ENCODE results near the gene BLACAT1. TPM values are rescaled to one million over a fixed set of nuclear protein-coding genes. Genes with fewer than 3 reads are reported as not detected.

BLACAT1 gene
- total and polyA plus RNA-seq, 2 of the 8 experiments (the other 6 are each of a cell fraction or from before 2014, with no cell fraction given): 3.5 to 10.5 TPM

DNA sequence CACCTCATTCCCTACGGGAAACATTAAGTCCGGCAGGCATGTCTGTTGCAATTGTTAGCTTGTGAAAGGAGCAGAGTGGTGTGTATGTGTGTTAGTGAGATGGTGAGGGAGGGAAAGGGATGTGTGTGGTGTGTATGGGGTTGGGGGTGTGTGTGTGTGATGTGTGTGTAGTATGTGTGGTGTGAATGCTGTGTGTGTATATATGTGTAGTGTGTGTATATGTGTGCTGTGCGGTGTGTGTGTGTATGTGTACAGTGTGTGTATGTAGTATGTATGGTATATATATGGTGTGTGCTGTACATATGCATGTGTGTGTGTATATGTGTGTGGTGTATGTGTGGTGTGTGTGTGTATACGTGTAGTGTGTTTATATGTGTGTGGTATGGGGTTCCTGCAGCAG is 20.8 kb upstream of the BLACAT1 start:
- Histone ChIP-seq H2BK15ac (ENCODE audit: low read length) (peak overlapping the region; percentile 65), H3K23me2 (ENCODE audit: low read depth, low read length) (peaks cover 4% of the 10 kb centered on the region), H3K14ac (ENCODE audit: insufficient read length) (no peak overlapping the region), H3K9ac (replicated peaks in 1 of 4; ENCODE audit: extremely low read depth in 1 of 4, low read depth in 3 of 4, low read length in 3 of 4) (no peak overlapping the region), H3K79me1 (ENCODE audit: low read depth, low read length) (no peaks in the 10 kb centered on the region), H3K36me3 (ENCODE audit: control insufficient read depth in 2 of 4, insufficient read depth in 4 of 4, low read length in 3 of 4) (no peaks in the 10 kb centered on the region), H3K18ac (ENCODE audit: extremely low read depth, low read length) (no peak overlapping the region), H3K23ac (ENCODE audit: insufficient read length) (no peak overlapping the region), H2BK5ac (ENCODE audit: low read depth, low read length) (peak overlapping the region; percentile 61), H2BK12ac (ENCODE audit: low read depth, low read length) (peak overlapping the region; percentile 94; the same call in 1 of the 2 replicates), H3K9me3 (ENCODE audit: insufficient read depth in 2 of 2, low read depth in 1 of 2, low read length in 1 of 2) (0 out of 4 replicates have a peak, but pooled peaks cover 0 to 5% of the 10 kb centered on the region in 2 experiments), H3K4ac (replicated peaks; ENCODE audit: insufficient read length, low read depth, low read length) (peak overlapping the region; percentile 41), H4K91ac (replicated peaks; ENCODE audit: insufficient read length, low read length) (peak overlapping the region; percentile 71), H3K56ac (replicated peaks; ENCODE audit: insufficient read length, low read depth, low read length) (peak overlapping the region; percentile 32), H3K4me3 (ENCODE audit: extremely low read depth in 1 of 4, insufficient read depth in 2 of 4, low read depth in 3 of 4, low read length in 4 of 4) (no peak overlapping the region), H2AK5ac (ENCODE audit: low read depth, low read length) (0 out of 2 replicates have a peak overlapping the region, but pooled peaks have one; percentile 65), H2BK20ac (ENCODE audit: low read length) (0 out of 2 replicates have a peak overlapping the region, but pooled peaks have one; percentile 11), H2AFZ (ENCODE audit: low read length) (no peak overlapping the region), H4K8ac (ENCODE audit: extremely low read depth, insufficient read depth, low read length) (no peak overlapping the region), H4K5ac (ENCODE audit: insufficient read length, low read depth, low read length) (no peak overlapping the region), H2BK120ac (replicated peaks; ENCODE audit: low read depth, low read length) (peak overlapping the region; percentile 25), H4K20me1 (replicated peaks in 1 of 2; ENCODE audit: control insufficient read depth in 1 of 2, insufficient read depth in 2 of 2, low read length in 2 of 2) (peaks cover 0 to 3% of the 10 kb centered on the region in 2 experiments), H3K4me2 (ENCODE audit: insufficient read depth in 1 of 2, low read depth in 2 of 2, low read length in 2 of 2) (no peak overlapping the region), H3K27ac (ENCODE audit: low read depth, low read length) (no peak overlapping the region), H3K4me1 (replicated peaks in 1 of 4; ENCODE audit: control insufficient read depth in 3 of 4, insufficient read depth in 4 of 4, low read length in 3 of 4) (peaks cover 0 to 29% (median 19%) of the 10 kb centered on the region in 4 experiments; a peak in 6 of 7 replicates), H3K79me2 (ENCODE audit: control insufficient read depth in 1 of 2, insufficient read depth in 2 of 2, low read length in 2 of 2) (no peaks in the 10 kb centered on the region), H3K27me3 (replicated peaks in 1 of 4; ENCODE audit: control insufficient read depth in 3 of 4, extremely low read depth in 1 of 4, insufficient read depth in 3 of 4, low read length in 3 of 4) (peaks cover 0 to 2% (median 0%) of the 10 kb centered on the region in 4 experiments; a peak in 3 of 7 replicates)
- no peak for DNase-seq (ENCODE audit: low read depth in 1 of 2, low spot score in 2 of 2)
- TF ChIP-seq RFX5 (IDR thresholded peaks at IDR 0.05; ENCODE audit: borderline replicate concordance, low read depth, low read length) (no peak), SIX5 (IDR thresholded peaks at IDR 0.05; ENCODE audit: low read depth, low read length) (no peak), TEAD4 (IDR thresholded peaks at IDR 0.05; ENCODE audit: low read depth, low read length) (no peak), MAFK (IDR thresholded peaks at IDR 0.05; ENCODE audit: low read depth, low read length) (no peak), MAX (IDR thresholded peaks at IDR 0.05) (no peak), RNF2 (IDR thresholded peaks at IDR 0.05; ENCODE audit: borderline replicate concordance, low read depth, low read length, missing control alignments, poor library complexity, severe bottlenecking) (no peak), GABPA (IDR thresholded peaks at IDR 0.05; ENCODE audit: borderline replicate concordance, insufficient read depth, low read length) (no peak), CTBP2 (IDR thresholded peaks at IDR 0.05; ENCODE audit: borderline replicate concordance, insufficient read depth, insufficient read length, low read length) (no peak), ZNF274 (IDR thresholded peaks at IDR 0.05; ENCODE audit: borderline replicate concordance, extremely low read depth, low read length) (no peak), NANOG (IDR thresholded peaks at IDR 0.05; ENCODE audit: insufficient read depth, low read depth, low read length, poor library complexity, severe bottlenecking) (no peak), TCF12 (IDR thresholded peaks at IDR 0.05; ENCODE audit: low read depth, low read length) (no peak), RXRA (IDR thresholded peaks at IDR 0.05; ENCODE audit: insufficient read depth, low read depth, low read length) (no peak)
- peak; percentile 24 for FAIRE-seq
- CTCF ChIA-PET (ENCODE audit: partially characterized antibody): interaction anchor here (0.9 to 31.2 kb wide), 7 partner anchors 12 to 214 kb away, joined by 3 to 767 read pairs (median 6); partner anchors contain the start of gene BLACAT1
- 96% methylated on average over 4 of the region's 4 CpGs; no CpG with 5 or more reads in 1 of the 2 experiments for WGBS, 2 experiments (ENCODE audit: extremely low coverage in 1 of 2, insufficient coverage in 1 of 2, insufficient read length in 1 of 2, insufficient replicate concordance in 2 of 2, low coverage in 1 of 2, low lambda C conversion rate in 2 of 2, missing lambda C conversion rate in 1 of 2)
- POLR2A ChIA-PET (ENCODE audit: partially characterized antibody): interaction anchor here (1.0 to 1.9 kb wide), 2 partner anchors 9 to 27 kb away, joined by 3 to 5 read pairs; no protein-coding TSS in a partner anchor
